Measurements from ENCODE around the gene FADS2.

The FADS2 gene

GRCh38 chr11:61820174-61820573 lies 7.9 kb upstream of the FADS2 start:
- no peak for DNase-seq (ENCODE audit: low read depth in 2 of 2)

GRCh38 chr11:61826930-61827570 lies 1.1 kb upstream of the FADS2 start:
- DNase-seq (ENCODE audit: low read depth in 2 of 2) = no peak

- DNase-seq (ENCODE audit: low read depth in 2 of 2) = no peak
These were observed 204 bp downstream of the FADS2 start for GRCh38 chr11:61828379-61828628.

- no peak for DNase-seq (ENCODE audit: low read depth in 2 of 2)
These were observed 718 bp downstream of the FADS2 start for GRCh38 chr11:61828629-61829407.

GRCh38 chr11:61829806-61830205 lies 1.7 kb downstream of the FADS2 start:
- no peak for DNase-seq (ENCODE audit: low read depth in 2 of 2)

GRCh38 chr11:61830237-61831105 lies 2.4 kb downstream of the FADS2 start:
- DNase-seq (ENCODE audit: low read depth in 2 of 2) = no peak

GRCh38 chr11:61832207-61832606 lies 4.1 kb downstream of the FADS2 start:
- DNase-seq (ENCODE audit: low read depth in 2 of 2) = no peak

GRCh38 chr11:61832754-61833153 lies 4.7 kb downstream of the FADS2 start:
- no peak for DNase-seq (ENCODE audit: low read depth in 2 of 2)

GRCh38 chr11:61833471-61833870 lies 5.4 kb downstream of the FADS2 start:
- DNase-seq (ENCODE audit: low read depth in 2 of 2) = no peak

GRCh38 chr11:61833926-61834277 lies 5.8 kb downstream of the FADS2 start:
- DNase-seq (ENCODE audit: low read depth in 2 of 2) = no peak

- no peak for DNase-seq (ENCODE audit: low read depth in 2 of 2)
These were observed 6.4 kb downstream of the FADS2 start for GRCh38 chr11:61834278-61835048.

- no peak for DNase-seq (ENCODE audit: low read depth in 2 of 2)
These were observed 8.1 kb downstream of the FADS2 start for GRCh38 chr11:61836193-61836592.

- no peak for DNase-seq (ENCODE audit: low read depth in 2 of 2)
These were observed 9.4 kb downstream of the FADS2 start for GRCh38 chr11:61837411-61838005.

GRCh38 chr11:61838501-61838900 lies 10.4 kb downstream of the FADS2 start:
- DNase-seq (ENCODE audit: low read depth in 2 of 2) = no peak

GRCh38 chr11:61838921-61839320 lies 10.8 kb downstream of the FADS2 start:
- DNase-seq (ENCODE audit: low read depth in 2 of 2) = no peak

GRCh38 chr11:61839742-61840141 lies 11.6 kb downstream of the FADS2 start:
- no peak for DNase-seq (ENCODE audit: low read depth in 2 of 2)

GRCh38 chr11:61840371-61840770 lies 12.3 kb downstream of the FADS2 start:
- no peak for DNase-seq (ENCODE audit: low read depth in 2 of 2)

- no peak for DNase-seq (ENCODE audit: low read depth in 2 of 2)
These were observed 13.8 kb downstream of the FADS2 start for GRCh38 chr11:61841636-61842527.

- no peak for DNase-seq (ENCODE audit: low read depth in 2 of 2)
These were observed 14.4 kb downstream of the FADS2 start for GRCh38 chr11:61842528-61842820.

GRCh38 chr11:61844909-61845565 lies 16.9 kb downstream of the FADS2 start:
- no peak for DNase-seq (ENCODE audit: low read depth in 2 of 2)

Data from stimulated activated CD8-positive, alpha-beta memory T cell treated with anti-CD3 and anti-CD28 coated beads, Interleukin-15, amount 100 ng/mL, for 4 hours (primary cell).